Measurements from ENCODE around the gene MAGI3. TPM values are rescaled to one million over a fixed set of nuclear protein-coding genes. Genes with fewer than 3 reads are reported as not detected.

MAGI3 gene
- total and polyA plus RNA-seq, 2 donors (not counting 1 experiment from before 2014, with no cell fraction given), result 0.30 to 0.67 TPM

Small RNAs within 50 kb of the gene (small RNA-seq; reads per million reads assigned to genes)
- gene MTND5P20 (ENCODE audit: insufficient read length, low read depth, low replicate concordance), result not detected

Measured in B cell (primary cell).